Stimulated activated naive CD8-positive, alpha-beta T cell treated with anti-CD3 and anti-CD28 coated beads, Interleukin-15, amount 100 ng/mL, for 72 hours (primary cell): ENCODE data around the gene IRF8.

Source experiments
- ATAC-seq: fragments of 150-1000 bp; cut with Tn5 transposase; 2 replicates; pipeline ENCODE4 v1.10.0; 2021; ENCODE audit warnings: mild to moderate bottlenecking, moderate library complexity
- DNase-seq, 2 donors: peaks; one replicate each; pipeline ENCODE4 v3.0.0; 2021 to 2022
- H3K27ac Mint-ChIP-seq, 2 donors: one replicate each; pipeline ENCODE4 v1.8.0; 2022; ENCODE audit warnings: mild to moderate bottlenecking in 2 of 2, mixed read lengths in 2 of 2, moderate library complexity in 2 of 2
- H3K27me3 Mint-ChIP-seq: one replicate; pipeline ENCODE4 v1.8.0; 2022; ENCODE audit warnings: mixed read lengths
- H3K4me1 Mint-ChIP-seq: one replicate; pipeline ENCODE4 v1.8.0; 2022; ENCODE audit warnings: mild to moderate bottlenecking, mixed read lengths
- H3K4me3 Mint-ChIP-seq, 2 donors: one replicate each; pipeline ENCODE4 v1.8.0; 2022; ENCODE audit warnings: mild to moderate bottlenecking in 2 of 2, mixed read lengths in 2 of 2, moderate library complexity in 1 of 2
- H3K9me3 Mint-ChIP-seq, 2 donors: one replicate each; pipeline ENCODE4 v1.8.0; 2022; ENCODE audit warnings: mixed read lengths in 2 of 2

Gene IRF8

GRCh38 chr16:85912211-85912974 lies 13.4 kb downstream of the IRF8 start:
- ATAC-seq, result no peak
- Mint-ChIP-seq H3K27ac (peak overlapping the region in 1 of 2 donors; percentile 34), H3K9me3 (no peaks in the 10 kb centered on the region), H3K27me3 (no peaks in the 10 kb centered on the region), H3K4me1 (peaks cover 50% of the 10 kb centered on the region), H3K4me3 (no peak overlapping the region)
- no peak for DNase-seq

GRCh38 chr16:85913141-85913601 lies 14.2 kb downstream of the IRF8 start:
- ATAC-seq (no peak), DNase-seq (no peak)
- Mint-ChIP-seq H3K27ac (no peak overlapping the region), H3K27me3 (no peaks in the 10 kb centered on the region), H3K4me1 (peaks cover 46% of the 10 kb centered on the region), H3K4me3 (no peak overlapping the region), H3K9me3 (no peaks in the 10 kb centered on the region)

- peaks cover 40% of the 10 kb centered on the region for H3K4me1 Mint-ChIP-seq
- no peaks in the 10 kb centered on the region for H3K9me3 Mint-ChIP-seq
- no peak for DNase-seq
- no peaks in the 10 kb centered on the region for H3K27me3 Mint-ChIP-seq
- no peak overlapping the region for H3K4me3 Mint-ChIP-seq
- ATAC-seq, result no peak
- no peak overlapping the region for H3K27ac Mint-ChIP-seq
These were observed 14.9 kb downstream of the IRF8 start for GRCh38 chr16:85913688-85914422.

GRCh38 chr16:85914423-85914794 lies 15.4 kb downstream of the IRF8 start:
- H3K9me3 Mint-ChIP-seq, result no peaks in the 10 kb centered on the region
- H3K27me3 Mint-ChIP-seq, result no peaks in the 10 kb centered on the region
- no peak for DNase-seq
- H3K27ac Mint-ChIP-seq, result peak overlapping the region in 1 of 2 donors; percentile 33
- no peak for ATAC-seq
- H3K4me3 Mint-ChIP-seq, result no peak overlapping the region
- H3K4me1 Mint-ChIP-seq, result peaks cover 37% of the 10 kb centered on the region

GRCh38 chr16:85915125-85915845 lies 16.3 kb downstream of the IRF8 start:
- no peaks in the 10 kb centered on the region for H3K27me3 Mint-ChIP-seq
- no peak for DNase-seq
- peaks cover 37% of the 10 kb centered on the region for H3K4me1 Mint-ChIP-seq
- no peak overlapping the region for H3K27ac Mint-ChIP-seq
- no peaks in the 10 kb centered on the region for H3K9me3 Mint-ChIP-seq
- no peak overlapping the region for H3K4me3 Mint-ChIP-seq
- ATAC-seq, result no peak

GRCh38 chr16:85916141-85916890 lies 17.4 kb downstream of the IRF8 start:
- H3K27ac Mint-ChIP-seq, result peak overlapping the region in 1 of 2 donors; percentile 35
- no peak for ATAC-seq
- no peaks in the 10 kb centered on the region for H3K9me3 Mint-ChIP-seq
- no peak for DNase-seq
- H3K4me3 Mint-ChIP-seq, result no peak overlapping the region
- peaks cover 37% of the 10 kb centered on the region for H3K4me1 Mint-ChIP-seq
- no peaks in the 10 kb centered on the region for H3K27me3 Mint-ChIP-seq

- Mint-ChIP-seq H3K9me3 (no peaks in the 10 kb centered on the region), H3K4me1 (peaks cover 31% of the 10 kb centered on the region), H3K27ac (no peak overlapping the region), H3K27me3 (no peaks in the 10 kb centered on the region), H3K4me3 (no peak overlapping the region)
- DNase-seq, result no peak
- ATAC-seq, result no peak
These were observed 18.1 kb downstream of the IRF8 start for GRCh38 chr16:85917012-85917411.

GRCh38 chr16:85917959-85918358 lies 19.0 kb downstream of the IRF8 start:
- Mint-ChIP-seq H3K9me3 (no peaks in the 10 kb centered on the region), H3K4me3 (no peak overlapping the region), H3K27ac (no peak overlapping the region), H3K27me3 (no peaks in the 10 kb centered on the region), H3K4me1 (peaks cover 25% of the 10 kb centered on the region)
- no peak for DNase-seq
- no peak for ATAC-seq

GRCh38 chr16:85918436-85918835 lies 19.5 kb downstream of the IRF8 start:
- Mint-ChIP-seq H3K27me3 (no peaks in the 10 kb centered on the region), H3K27ac (no peak overlapping the region), H3K4me3 (no peak overlapping the region), H3K9me3 (no peaks in the 10 kb centered on the region), H3K4me1 (peaks cover 21% of the 10 kb centered on the region)
- ATAC-seq (no peak), DNase-seq (no peak)

GRCh38 chr16:85919271-85920267 lies 20.6 kb downstream of the IRF8 start:
- Mint-ChIP-seq H3K4me3 (no peak overlapping the region), H3K4me1 (peaks cover 19% of the 10 kb centered on the region), H3K27ac (no peak overlapping the region), H3K9me3 (no peaks in the 10 kb centered on the region), H3K27me3 (no peaks in the 10 kb centered on the region)
- no peak for ATAC-seq
- DNase-seq, result no peak

- H3K27ac Mint-ChIP-seq, result no peak overlapping the region
- H3K4me1 Mint-ChIP-seq, result peaks cover 33% of the 10 kb centered on the region
- ATAC-seq, result no peak
- no peaks in the 10 kb centered on the region for H3K27me3 Mint-ChIP-seq
- no peak for DNase-seq
- no peak overlapping the region for H3K4me3 Mint-ChIP-seq
- no peaks in the 10 kb centered on the region for H3K9me3 Mint-ChIP-seq
These were observed 22.1 kb downstream of the IRF8 start for GRCh38 chr16:85921026-85921425.

GRCh38 chr16:85923153-85924021 lies 24.4 kb downstream of the IRF8 start:
- ATAC-seq, result no peak
- no peak overlapping the region for H3K27ac Mint-ChIP-seq

GRCh38 chr16:85924675-85925074 lies 25.7 kb downstream of the IRF8 start:
- Mint-ChIP-seq H3K4me1 (peaks cover 49% of the 10 kb centered on the region), H3K9me3 (no peaks in the 10 kb centered on the region), H3K4me3 (no peak overlapping the region), H3K27ac (peak overlapping the region; percentile 62 to 74), H3K27me3 (peaks cover 25% of the 10 kb centered on the region)
- DNase-seq (no peak), ATAC-seq (peak; percentile 53)

More at GRCh38 chr16:85923153-85924021, 24.4 kb downstream of the IRF8 start:
- no peaks in the 10 kb centered on the region for H3K9me3 Mint-ChIP-seq
- peaks cover 42% of the 10 kb centered on the region for H3K4me1 Mint-ChIP-seq
- H3K27me3 Mint-ChIP-seq, result peaks cover 12% of the 10 kb centered on the region
- no peak overlapping the region for H3K4me3 Mint-ChIP-seq
- DNase-seq, result no peak
